GM12801 (cell line): ENCODE measurements around the gene NRXN2.

Source experiments
- CTCF ChIP-seq: IDR thresholded peaks from one replicate; pipeline ENCODE4 v1.5.1; 2011; ENCODE audit warnings: control low read depth; ENCODE audit not compliant: insufficient read length; ENCODE audit errors: extremely low read depth

Gene NRXN2

GRCh38 chr11:64694821-64695365, 28.1 kb downstream of the NRXN2 start:
- no peak for TF ChIP-seq CTCF

- no peak for TF ChIP-seq CTCF
These were observed 28.8 kb downstream of the NRXN2 start for GRCh38 chr11:64694026-64694755.

GRCh38 chr11:64692764-64693331, 30.1 kb downstream of the NRXN2 start:
- TF ChIP-seq CTCF = no peak

GRCh38 chr11:64691543-64691942, 31.5 kb downstream of the NRXN2 start:
- no peak for TF ChIP-seq CTCF

- TF ChIP-seq CTCF = no peak
These were observed 32.8 kb downstream of the NRXN2 start for GRCh38 chr11:64690235-64690634.

- TF ChIP-seq CTCF = peak; percentile 38
These were observed 34.4 kb downstream of the NRXN2 start for GRCh38 chr11:64688534-64688982.

- no peak for TF ChIP-seq CTCF
These were observed 35.1 kb downstream of the NRXN2 start for GRCh38 chr11:64687643-64688533.
